Thoracic aorta endothelial cell (primary cell): Measurements from ENCODE around the gene CCDC102B. TPM values are rescaled to one million over a fixed set of nuclear protein-coding genes. Genes with fewer than 3 reads are reported as not detected.

Source experiments
- small RNA-seq: library from RNA; depleted of rRNA; stranded (forward); fragments of <200 nt; gene quantifications from one replicate; pipeline ENCODE3, GENCODE V24; 2012
- total RNA-seq: library from RNA; depleted of rRNA; stranded (reverse); fragments of >200 nt; gene quantifications from 2 replicates; pipeline ENCODE4 v1.2.3, GENCODE V29; 2012

Gene CCDC102B
- 0.93 and 1.7 TPM in 2 replicates for total RNA-seq

GRCh38 chr18:68797871-68798270 lies at the start of gene CCDC102B:
CCDC102B (plus strand) TSS chr18:68798080; CDS start chr18:68836764, 38,684 bp downstream.

Small RNA genes lying within 50 kb of the gene (small RNA-seq; reads per million reads assigned to genes)
- not detected for gene RNU6-39P

Other genes starting within 250 kb of the CCDC102B start
- 139 and 141 TPM in 2 replicates for gene TMX3, start 83.0 kb upstream of the CCDC102B start, total RNA-seq